ENCODE data around the gene SSPN. TPM values are rescaled to one million over a fixed set of nuclear protein-coding genes. Genes with fewer than 3 reads are reported as not detected.

Gene SSPN
- total and polyA plus RNA-seq, 2 experiments from 2014 or later, result 1.1 to 2.3 TPM

- Histone ChIP-seq H2AFZ (no peak overlapping the region), H3K27me3 (ENCODE audit: insufficient read depth) (no peaks in the 10 kb centered on the region), H3K79me2 (replicated peaks; ENCODE audit: insufficient read depth) (no peaks in the 10 kb centered on the region), H3K4me3 (no peak overlapping the region), H4K20me1 (replicated peaks; ENCODE audit: insufficient read depth) (no peaks in the 10 kb centered on the region), H3F3A (replicated peaks; ENCODE audit: low read depth) (no peaks in the 10 kb centered on the region), H3K4me1 (ENCODE audit: insufficient read depth) (no peaks in the 10 kb centered on the region), H3K36me3 (ENCODE audit: insufficient read depth) (no peaks in the 10 kb centered on the region), H3K9me2 (ENCODE audit: insufficient read depth) (no peaks in the 10 kb centered on the region), H3K27ac (ENCODE audit: low read depth) (no peak overlapping the region), H3K4me2 (no peak overlapping the region)
- H3K4me1 Mint-ChIP-seq, result no peaks in the 10 kb centered on the region
- ATAC-seq (no peak), DNase-seq (ENCODE audit: low spot score) (no peak)
- H3K4me3 Mint-ChIP-seq, result no peak overlapping the region
- H3K27me3 Mint-ChIP-seq (ENCODE audit: insufficient read depth, low read depth, poor library complexity), result peaks cover 4% of the 10 kb centered on the region
- H3K36me3 Mint-ChIP-seq (ENCODE audit: low read depth), result no peaks in the 10 kb centered on the region
- no peaks in the 10 kb centered on the region for H3K9me3 Mint-ChIP-seq
- H3K27ac Mint-ChIP-seq, result no peak overlapping the region
- TF ChIP-seq CTCF (conservative IDR thresholded peaks at IDR 0.05; ENCODE audit: low read depth in 2 of 2) (no peak), ZNF114 (CRISPR knock-in tag; IDR thresholded peaks at IDR 0.05) (no peak), NANOG (IDR thresholded peaks at IDR 0.05; ENCODE audit: borderline replicate concordance) (no peak), STAT1 (IDR thresholded peaks at IDR 0.05; ENCODE audit: unreplicated experiment) (no peak), CREB1 (CRISPR knock-in tag; IDR thresholded peaks at IDR 0.05; ENCODE audit: low read depth) (no peak), JUNB (IDR thresholded peaks at IDR 0.05; ENCODE audit: unreplicated experiment) (no peak), ZNF331 (CRISPR knock-in tag; IDR thresholded peaks at IDR 0.05; ENCODE audit: low read depth) (no peak), ETS1 (IDR thresholded peaks at IDR 0.05) (no peak), EZH2phosphoT487 (IDR thresholded peaks at IDR 0.05; ENCODE audit: unreplicated experiment) (no peak)
Measured at GRCh38 chr12:26172539-26172938, 22.8 kb upstream of the SSPN start.

GRCh38 chr12:26172946-26173552 is 22.3 kb upstream of the SSPN start:
- no peaks in the 10 kb centered on the region for H3K9me2 ChIP-seq (ENCODE audit: insufficient read depth)
- H4K20me1 ChIP-seq (replicated peaks; ENCODE audit: insufficient read depth), result no peaks in the 10 kb centered on the region
- no peak overlapping the region for H3K27ac ChIP-seq (ENCODE audit: low read depth)
- no peak overlapping the region for H3K4me3 ChIP-seq
- H3K4me2 ChIP-seq, result no peak overlapping the region
- no peaks in the 10 kb centered on the region for H3F3A ChIP-seq (replicated peaks; ENCODE audit: low read depth)
- DNase-seq (ENCODE audit: low spot score), result no peak
- Mint-ChIP-seq H3K4me1 (no peaks in the 10 kb centered on the region), H3K4me3 (no peak overlapping the region), H3K27ac (no peak overlapping the region), H3K36me3 (ENCODE audit: low read depth) (no peaks in the 10 kb centered on the region), H3K27me3 (ENCODE audit: insufficient read depth, low read depth, poor library complexity) (peaks cover 4% of the 10 kb centered on the region), H3K9me3 (no peaks in the 10 kb centered on the region)
- no peaks in the 10 kb centered on the region for H3K36me3 ChIP-seq (ENCODE audit: insufficient read depth)
- no peak overlapping the region for H2AFZ ChIP-seq
- no peaks in the 10 kb centered on the region for H3K27me3 ChIP-seq (ENCODE audit: insufficient read depth)
- no peaks in the 10 kb centered on the region for H3K79me2 ChIP-seq (replicated peaks; ENCODE audit: insufficient read depth)
- ATAC-seq, result no peak
- no peaks in the 10 kb centered on the region for H3K4me1 ChIP-seq (ENCODE audit: insufficient read depth)
- TF ChIP-seq ZNF114 (CRISPR knock-in tag; IDR thresholded peaks at IDR 0.05), result no peak
- no peak for TF ChIP-seq ETS1 (IDR thresholded peaks at IDR 0.05)
- no peak for TF ChIP-seq CREB1 (CRISPR knock-in tag; IDR thresholded peaks at IDR 0.05; ENCODE audit: low read depth)
- no peak for TF ChIP-seq NANOG (IDR thresholded peaks at IDR 0.05; ENCODE audit: borderline replicate concordance)
- no peak for TF ChIP-seq POLR2AphosphoS5 (IDR thresholded peaks at IDR 0.05; ENCODE audit: low read depth)
- TF ChIP-seq STAT1 (IDR thresholded peaks at IDR 0.05; ENCODE audit: unreplicated experiment), result no peak
- TF ChIP-seq ZNF331 (CRISPR knock-in tag; IDR thresholded peaks at IDR 0.05; ENCODE audit: low read depth), result no peak
- TF ChIP-seq CTCF (conservative IDR thresholded peaks at IDR 0.05; ENCODE audit: low read depth in 2 of 2), result no peak
